Measurements from ENCODE around the gene ZDHHC1.
"Not testable (repeated sequence)": the region's sequence is repeated elsewhere in the genome, so short reads cannot be mapped to it uniquely, and the experiment has no call there.

ZDHHC1 gene

DNA sequence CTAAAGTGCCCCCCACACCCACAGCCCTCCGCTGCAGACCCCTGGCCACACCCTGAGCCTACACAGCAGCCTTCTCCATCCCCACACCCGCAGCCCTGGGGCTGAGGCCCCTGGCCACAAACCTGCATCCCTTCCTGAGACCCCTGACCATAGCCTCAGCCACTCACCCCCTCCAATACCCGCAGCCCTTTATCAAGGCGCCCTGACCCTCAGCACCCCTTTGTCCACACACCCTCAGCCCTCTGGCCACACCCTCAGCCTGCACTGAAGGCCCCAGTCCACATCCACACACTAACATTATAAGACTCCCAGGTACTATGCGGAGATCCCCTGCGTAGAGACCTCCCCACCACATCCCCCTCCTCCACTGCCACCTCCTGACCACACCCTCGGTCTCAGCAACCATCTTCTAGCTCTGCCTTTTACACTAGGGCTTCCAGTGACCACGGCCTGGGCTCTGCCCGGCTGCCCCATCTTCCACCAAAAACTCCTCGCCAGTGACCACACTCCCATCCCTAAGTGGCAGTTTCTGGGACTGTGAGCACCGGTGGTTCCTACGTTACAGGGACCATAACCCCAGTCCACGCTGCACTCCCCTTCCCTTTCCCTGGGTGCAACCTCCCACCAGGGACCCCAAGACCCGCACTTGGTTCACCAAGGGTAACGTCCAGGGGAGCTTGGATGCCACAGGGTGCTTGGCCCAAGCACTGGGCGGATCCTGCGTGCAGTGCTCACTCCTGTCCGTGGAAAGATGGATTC lies 23.8 kb downstream of the ZDHHC1 start:
- DNase-seq: no peak

DNA sequence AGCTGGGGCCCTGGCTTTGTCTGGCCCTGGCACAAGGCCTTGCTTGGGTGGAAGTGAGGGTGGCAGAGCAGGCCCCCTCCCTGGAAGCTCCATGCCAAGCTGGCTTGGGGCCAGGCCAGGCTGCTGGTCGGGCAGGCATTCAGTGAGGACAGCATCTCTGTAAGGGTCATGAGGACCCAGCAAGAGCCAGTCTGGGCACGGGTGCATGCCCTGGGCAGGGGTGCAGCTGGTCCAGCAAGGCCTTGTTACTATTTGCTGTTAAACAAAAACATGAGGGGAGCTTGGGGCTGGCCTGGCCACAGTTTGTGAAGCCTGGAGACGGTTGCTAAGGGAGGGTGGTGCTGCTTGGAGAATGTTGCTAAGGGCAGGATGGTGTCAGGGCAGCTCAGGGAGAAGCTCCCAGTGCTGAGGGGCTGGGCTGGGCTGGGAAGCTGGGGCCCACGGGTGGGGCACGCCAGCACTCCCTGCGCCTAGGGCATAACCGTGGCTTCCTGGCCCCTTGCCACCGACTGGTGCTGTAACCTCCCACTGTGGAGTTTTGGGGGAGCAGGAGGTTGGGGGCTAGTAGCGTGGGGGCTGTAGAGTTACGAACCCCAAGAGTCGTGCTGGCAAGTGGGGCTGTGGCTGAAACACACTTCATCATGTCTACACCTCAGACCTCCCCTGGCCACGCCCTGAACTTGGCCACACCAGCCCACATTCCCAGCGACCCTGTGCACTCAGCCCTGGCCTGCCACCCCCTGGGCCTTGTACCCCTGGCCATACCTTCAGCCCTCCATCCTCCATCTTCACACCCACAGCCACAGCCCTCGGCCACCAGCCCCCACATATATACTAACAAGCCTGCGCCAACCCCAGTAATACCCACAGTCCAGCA lies 24.6 kb downstream of the ZDHHC1 start:
- no peak for DNase-seq

DNA sequence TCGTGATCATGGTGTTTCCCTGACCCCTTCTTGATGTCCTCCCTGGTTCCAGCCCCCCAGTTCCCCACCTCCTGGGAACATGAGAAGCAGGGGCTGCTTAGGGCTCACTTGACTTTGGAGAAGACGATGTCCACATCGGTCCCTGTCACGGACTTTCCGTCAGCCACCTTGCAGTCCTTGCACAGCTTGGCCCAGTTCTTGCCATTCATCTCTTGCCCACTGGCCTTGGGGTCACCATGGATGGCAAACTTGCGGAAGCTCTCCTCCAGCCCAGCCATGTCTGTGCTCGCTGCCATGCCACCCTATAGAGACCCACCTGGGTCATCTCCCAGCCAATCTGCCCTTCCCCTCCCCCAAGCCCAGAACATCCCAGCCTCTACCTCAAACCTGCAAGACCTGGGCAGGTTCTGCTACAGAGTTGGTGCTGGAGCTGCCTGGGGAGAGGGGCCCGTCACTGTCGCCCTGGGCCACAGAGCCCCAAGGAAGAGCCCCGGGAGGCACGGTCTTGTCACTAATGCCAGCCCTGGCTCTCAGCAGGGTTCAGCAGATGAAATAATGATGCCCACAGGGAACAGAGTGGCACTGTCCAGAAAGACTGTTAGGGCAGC lies 25.4 kb downstream of the ZDHHC1 start:
- no peak for DNase-seq

DNA sequence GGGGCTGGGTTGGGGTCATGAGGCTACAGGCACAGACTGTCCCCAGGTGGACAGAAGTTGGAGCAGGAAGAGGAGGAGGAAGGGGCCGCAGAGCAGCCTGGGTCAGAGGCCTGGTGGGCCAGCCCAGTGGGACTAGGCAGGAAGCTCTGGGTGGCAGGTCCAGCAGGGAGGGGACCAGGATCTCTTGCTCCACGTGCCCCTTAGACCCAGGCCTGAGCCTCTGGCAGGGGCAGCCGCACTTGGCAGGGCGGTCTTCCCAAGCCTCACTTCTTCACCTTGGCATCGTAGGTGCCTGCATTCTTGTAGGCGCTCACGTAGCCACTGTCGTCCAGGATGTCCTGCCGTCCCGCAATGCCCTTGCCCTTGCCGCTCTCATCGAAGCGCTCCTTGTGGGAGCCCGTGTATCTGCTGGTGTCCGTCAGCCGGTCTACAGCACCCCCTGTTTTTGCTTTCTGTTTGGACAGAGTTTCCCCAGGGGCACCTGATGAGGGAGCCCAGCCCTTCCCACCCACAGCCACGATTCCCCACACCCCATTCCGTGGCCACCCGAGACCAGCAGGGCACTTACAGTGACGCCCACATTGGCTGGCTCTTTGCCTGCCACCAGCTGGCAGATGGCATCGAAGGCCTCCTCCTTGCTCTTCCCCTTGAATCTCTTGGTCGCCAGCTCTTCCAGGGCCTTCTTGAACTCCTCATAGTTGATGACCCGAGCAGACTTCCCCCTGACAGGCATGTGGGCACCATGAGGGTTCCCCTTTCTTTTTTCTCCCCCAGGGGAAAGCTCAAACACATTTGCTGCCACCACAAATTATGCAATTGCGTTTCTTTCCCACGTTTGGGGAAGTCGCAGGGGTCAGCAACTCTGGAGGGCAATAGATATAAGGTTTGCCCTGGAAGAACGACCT lies 26.1 kb downstream of the ZDHHC1 start:
- DNase-seq: no peak

DNA sequence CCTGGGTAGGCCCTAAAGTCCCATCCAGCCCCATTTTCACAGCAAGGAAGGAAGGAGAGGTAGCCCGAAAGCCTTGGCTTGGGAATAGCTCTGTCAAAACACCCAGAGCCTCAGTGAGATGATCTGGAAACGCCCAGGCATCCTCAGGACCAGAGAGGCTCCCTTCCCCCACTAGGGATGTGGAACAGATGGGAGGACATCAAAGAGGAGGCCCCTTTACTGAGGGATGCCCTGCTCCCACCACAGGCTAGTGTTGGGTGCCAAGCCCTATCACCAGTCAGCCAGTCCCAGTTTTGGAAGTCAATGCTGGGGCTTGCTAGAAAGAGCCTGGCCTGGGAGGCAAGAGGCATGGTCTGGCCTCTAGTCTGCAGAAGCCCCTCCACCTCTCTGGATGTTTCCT lies 27.7 kb downstream of the ZDHHC1 start:
- DNase-seq: no peak

DNA sequence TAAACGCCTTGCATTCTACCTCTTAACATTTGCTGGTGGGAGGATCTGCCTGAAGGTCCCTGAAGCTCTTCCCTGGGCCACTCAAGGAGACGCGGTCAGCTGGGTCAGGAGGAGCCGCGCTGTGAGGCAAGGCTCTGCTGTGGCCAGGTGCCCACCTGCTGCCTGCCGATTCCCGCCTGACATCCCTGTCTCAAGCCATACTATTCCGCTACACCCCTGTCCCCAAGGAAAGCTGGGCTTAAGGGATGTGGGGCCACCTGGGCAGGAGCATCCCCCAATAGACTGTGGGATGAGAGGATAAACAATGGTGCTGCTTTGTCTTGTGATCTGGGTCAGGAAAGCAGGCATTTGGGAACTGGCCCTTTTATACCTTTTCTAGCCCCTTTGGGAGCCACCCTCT lies 28.1 kb downstream of the ZDHHC1 start:
- no peak for DNase-seq

DNA sequence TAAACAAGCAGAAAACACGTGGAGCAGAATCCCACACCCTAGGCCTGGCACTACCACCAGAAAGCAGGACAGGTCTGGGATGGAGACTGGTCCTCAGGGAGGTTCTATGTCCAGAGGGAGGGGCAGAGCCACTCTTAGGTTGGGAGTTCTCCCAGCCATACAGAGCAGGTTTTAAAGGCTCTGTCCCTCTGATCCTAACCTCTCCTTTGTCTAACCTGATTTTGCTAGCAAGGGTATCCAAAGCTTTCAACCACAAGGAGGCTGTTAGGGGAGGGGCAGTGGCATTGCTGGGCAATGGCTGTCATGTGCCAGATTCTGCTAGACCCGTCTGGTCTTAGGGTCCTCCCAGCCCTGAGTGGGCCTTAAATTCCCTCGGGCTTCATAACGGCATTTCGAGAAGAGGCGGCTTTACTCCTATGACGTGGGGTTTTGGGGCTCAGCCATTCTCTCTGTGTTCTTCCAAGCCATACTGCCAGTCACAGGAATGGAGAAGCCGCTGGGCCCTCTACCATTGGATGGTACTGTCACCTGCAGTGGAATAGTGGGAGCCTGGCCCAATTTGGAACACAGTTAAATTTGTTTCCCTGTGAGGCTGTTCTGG lies 28.7 kb downstream of the ZDHHC1 start:
- DNase-seq: no peak

DNA sequence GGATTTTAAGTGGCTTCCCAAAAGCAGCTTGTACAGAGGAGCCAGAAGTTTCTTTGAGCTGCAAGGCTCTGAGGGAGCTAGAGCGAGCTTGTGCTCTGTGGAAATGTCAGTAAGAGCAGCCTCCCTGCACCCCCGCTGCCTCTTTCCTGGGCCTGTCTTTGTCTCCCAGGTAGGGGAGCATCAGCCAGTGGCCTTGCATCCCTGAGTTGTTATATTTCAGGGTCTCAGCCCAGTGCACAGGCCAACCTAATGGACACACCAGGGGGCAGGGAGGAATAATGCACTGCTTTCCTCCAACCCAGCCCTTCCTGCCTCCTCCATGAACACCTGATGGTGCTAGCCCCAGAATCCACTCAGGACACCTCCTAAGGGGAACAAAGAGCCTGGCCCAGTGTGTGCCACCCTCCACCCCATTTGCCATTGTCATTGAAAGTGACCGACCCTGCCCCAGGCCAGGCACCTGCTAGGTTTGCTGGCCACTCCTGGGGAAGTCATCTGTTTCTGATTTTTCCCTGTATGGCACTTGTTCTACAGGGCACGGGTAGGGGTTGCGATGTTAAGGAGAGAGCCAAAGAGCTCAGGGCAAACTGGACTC lies 29.3 kb downstream of the ZDHHC1 start:
- DNase-seq: no peak

DNA sequence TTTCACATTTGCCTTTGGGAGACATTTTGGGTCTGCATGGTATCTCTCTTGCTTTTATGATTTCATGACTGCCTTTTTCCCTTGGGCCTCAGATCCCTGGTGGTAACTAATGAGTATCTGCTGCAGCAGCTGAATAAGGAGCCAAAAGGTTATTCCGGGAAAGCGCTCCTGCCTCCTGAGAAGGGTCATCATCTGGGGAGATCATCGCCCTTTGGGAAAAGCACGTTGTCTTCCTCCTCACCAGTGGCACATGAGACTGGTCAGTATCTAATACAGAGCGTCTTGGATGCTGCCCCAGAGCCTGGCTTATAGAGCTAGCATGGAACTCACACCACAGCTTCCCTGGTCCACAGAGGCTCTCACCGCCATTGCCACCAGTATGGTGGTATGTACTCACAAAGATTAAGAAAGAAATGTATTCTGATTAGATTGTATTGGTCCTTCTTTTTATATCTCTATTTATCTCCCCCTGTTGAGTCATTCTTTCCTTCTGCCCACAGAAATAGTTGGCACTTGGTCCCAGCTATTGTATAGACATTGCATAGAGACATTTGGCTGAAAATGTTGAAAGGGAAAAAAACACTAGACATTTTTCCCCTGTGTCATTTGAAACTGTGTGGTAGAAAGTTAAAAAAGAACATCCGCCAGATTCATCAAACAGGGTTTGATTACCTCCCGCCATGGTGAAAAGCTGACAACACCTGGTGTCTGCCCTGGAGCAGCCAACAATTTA lies 31.3 kb downstream of the ZDHHC1 start:
- DNase-seq: no peak

DNA sequence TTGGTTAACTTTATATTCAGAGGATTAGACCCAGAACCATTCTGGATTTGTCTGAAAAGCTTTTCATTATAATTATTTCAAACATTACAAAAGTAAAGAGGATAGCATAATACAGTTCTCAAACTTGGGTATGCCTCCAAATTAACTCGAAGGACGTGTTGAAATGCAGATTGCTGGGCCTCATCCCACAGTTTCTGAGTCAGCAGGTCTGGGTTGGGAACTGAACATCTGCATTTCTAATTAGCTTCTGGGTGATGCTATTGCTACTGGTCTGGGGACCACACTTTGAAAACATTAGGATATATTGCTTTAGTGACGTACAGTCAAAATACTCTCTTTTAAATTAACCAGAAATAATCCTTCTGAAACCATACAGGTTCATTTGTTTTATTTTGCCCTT lies 33.0 kb downstream of the ZDHHC1 start:
- no peak for DNase-seq

DNA sequence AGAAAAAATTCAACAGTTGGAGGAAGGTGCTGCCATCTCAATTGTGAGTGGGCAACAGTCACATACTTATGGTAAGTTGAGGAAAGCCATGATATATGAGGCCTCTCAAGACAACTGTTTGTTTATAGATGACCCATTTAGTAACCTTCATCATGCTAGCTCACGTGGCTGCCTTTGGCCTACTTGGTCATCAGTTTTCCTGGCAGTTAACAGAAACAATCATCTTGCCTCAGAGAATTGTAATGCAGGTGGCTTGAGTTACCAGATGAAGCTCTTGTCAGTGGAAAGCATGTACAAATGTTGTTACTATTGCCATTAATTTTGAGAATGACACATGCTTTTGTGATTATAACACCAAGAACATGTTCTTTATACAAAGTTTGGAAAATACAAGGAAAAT lies 37.6 kb downstream of the ZDHHC1 start:
- no peak for DNase-seq

DNA sequence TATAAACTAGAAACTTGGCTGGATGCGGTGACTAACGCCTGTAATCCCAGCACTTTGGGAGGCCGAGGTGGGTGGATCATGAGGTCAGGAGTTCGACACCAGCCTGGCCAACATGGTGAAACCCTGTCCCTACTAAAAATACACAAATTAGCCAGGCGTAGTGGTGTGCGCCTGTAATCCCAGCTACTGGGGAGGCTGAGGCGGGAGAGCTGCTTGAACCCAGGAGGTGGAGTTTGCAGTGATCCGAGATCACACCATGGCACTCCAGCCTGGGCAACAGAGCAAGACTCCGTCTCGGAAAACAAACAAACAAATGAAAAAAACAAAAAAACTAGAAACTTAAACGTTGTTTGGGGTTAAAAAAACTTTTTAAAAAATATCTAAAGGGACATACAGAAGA lies 40.3 kb downstream of the ZDHHC1 start:
- DNase-seq: not testable (repeated sequence)

DNA sequence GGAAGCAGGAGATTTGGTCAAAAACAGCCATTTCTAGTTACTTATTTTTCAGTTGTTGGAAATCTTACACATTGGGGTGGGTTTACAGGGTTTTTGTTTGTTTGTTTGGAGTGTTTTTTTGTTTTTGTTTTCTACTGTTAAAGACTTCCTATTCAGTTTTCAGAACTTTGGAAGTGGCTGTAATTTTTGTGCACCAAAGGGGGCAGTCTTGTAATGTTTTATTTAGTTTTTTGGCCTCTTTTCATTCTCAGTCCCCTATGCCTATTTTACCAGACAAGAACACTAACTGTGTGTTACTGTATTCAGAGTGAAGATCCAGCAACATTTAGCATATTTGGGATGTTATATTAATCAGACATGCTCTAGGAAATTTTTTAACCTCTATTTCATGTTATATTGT lies 43.6 kb downstream of the ZDHHC1 start:
- no peak for DNase-seq

DNA sequence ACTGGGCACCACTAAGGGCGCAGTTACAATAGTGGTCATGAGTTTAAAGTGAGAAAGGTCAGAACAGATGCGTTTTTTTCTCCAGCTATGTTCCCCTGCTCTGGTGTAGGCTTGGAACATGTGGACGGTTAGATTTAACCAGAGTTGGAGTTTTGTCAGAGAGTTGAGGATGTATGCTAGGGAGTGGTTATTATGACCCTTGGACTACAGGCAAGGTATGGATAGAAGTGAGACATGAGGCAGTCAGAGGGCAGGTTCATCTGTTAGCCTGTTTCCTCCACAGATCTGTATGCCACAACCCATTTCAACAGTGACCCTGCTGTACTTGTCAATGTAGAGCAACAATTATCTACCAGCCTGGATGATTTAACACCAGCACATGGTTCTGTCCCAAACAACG lies 45.6 kb downstream of the ZDHHC1 start:
- DNase-seq: no peak

DNA sequence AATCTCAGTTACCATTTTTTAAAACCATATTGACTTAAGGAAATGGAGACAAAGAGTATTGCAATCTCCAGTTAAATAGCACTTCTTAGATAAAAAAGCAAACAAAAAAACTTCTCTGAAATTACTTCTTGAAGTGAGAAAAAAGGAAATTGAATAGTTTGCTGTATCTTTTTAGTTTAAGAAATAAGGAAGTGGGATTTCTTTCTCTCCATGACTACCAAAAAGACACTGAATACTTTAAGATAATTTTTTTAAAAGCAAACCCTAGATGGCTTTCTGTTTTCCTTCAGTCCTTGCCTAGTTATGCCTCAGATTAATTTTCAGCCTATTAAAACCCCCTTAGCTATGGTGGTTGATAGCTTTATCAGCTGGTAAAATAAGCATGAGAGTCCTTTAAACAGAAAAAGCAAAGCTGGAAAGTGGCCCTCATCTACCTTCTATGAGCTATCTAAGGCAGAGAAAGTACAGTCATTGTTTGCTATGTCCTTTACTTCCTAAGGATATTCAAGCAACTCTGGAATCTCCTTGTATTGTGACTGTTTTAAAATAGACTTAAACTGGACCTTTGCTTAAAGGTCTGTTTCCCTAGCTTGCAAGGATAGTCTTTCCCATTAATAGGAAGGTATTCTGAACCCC lies 51.6 kb downstream of the ZDHHC1 start:
- no peak for DNase-seq

DNA sequence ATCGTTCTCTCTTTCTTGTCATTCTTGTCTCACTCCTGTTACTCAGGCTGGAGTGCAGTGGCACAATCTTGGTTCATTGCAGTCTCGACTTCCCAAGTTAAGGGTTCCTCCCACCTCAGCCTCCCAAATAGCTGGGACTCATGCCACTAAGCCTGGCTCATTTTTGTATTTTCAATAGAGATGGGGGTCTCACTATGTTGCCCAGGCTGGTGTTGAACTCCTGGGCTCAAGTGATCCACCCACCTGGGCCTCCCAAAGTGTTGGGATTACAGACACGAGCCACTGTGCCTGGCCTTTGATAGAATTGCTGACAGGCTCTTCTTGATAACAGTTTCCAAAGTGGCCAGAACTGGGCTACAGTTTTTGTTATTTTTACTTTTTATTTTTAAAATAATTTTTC lies 55.2 kb downstream of the ZDHHC1 start:
- no peak for DNase-seq

DNA sequence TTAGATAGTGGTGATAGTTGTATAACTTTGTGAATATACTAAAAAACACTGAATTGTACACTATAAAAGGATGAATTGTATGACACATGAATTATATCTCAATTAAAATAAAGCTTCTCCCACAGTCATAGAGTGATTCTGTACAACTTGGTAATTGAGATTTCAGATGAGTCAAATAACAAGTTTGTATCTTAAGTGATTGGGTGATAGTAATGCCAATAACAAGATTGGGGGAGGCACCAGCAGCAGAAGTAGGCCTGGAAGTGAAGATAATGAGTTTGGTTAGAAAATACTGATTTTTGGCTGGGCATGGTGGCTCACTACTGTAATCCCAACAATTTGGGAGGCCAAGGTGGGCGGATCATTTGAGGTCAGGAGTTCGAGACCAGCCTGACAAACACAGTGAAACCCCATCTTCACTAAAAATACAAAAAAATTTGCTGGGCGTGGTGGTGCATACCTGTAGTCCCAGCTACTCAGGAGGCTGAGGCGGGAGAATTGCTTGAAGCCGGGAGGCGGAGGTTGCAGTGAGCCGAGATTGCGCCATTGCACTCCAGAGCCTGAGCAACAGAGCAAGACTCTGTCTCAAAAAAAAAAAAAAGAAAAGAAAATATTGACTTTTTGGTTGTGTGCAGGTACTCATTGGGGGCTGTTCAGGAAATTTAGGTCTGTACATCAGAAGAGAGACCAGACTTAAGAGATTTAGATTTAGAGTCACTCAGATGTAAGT lies 56.6 kb downstream of the ZDHHC1 start:
- DNase-seq: not testable (repeated sequence)

DNA sequence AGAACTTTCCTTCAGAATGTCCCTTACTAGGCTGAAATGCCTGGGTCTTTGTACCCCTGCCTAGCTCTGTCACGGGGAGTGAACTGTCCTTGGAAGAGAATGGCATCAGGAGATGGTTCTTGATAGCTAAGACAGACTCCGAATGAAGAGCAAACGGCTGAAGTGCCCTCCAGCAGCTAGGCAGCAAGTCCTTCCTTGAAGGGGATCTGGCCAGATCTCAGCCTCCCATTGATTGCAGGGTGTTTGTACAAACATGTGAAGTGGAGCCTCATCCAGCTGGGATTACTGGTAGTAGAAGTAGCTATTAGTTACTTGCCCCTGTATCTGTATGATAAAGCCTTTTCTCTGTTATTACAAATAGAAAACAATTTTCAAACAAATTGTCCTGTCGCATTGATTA lies 58.7 kb downstream of the ZDHHC1 start:
- no peak for DNase-seq

DNA sequence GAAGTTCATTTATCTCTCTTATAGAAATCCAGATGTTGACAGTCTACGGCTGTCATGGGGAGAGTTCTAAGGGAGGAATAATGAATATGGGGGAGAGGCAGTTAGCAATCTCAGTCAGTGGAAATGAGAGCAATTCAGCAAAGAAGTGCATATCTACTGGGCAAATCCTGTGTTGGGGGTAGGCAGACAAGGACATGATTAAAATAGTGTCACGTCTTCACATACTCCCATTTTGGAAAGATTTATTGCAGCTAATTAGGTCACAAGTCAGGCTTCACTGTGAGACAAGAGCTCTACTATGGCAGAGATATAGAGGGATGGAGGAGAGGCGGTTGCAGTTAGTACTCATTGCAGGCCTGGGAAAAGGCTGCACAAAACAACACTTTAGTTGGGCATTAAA lies 59.9 kb downstream of the ZDHHC1 start:
- DNase-seq: no peak

DNA sequence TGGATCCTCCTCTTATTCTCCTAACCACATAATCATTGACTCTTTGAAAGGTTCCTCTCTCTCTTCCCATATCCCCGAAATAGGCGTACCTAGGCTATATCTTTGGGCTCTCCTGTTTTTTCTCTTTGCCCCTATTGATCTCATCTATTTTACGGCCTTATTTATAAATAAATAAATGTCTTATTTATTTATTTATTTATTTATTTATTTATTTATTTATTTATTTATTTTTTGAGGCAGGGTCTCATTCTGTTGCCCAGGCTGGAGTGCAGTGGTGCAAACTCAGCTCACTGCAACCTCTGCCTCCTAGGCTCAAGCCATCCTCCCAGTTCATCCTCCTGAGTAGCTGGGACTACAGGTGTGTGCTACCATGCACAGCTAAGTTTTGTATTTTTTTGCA lies 63.8 kb downstream of the ZDHHC1 start:
- DNase-seq: not testable (repeated sequence)

Data from activated naive CD4-positive, alpha-beta T cell treated with Interleukin-2 at 50 U/mL for 16 hours (primary cell).